ENCODE results near the gene TPD52L1. TPM values are rescaled to one million over a fixed set of nuclear protein-coding genes. Genes with fewer than 3 reads are reported as not detected.
"Not testable (repeated sequence)": the region's sequence is repeated elsewhere in the genome, so short reads cannot be mapped to it uniquely, and the experiment has no call there.

TPD52L1 gene
- total RNA-seq, 1 donor from 2014 or later = 57.8 TPM

DNA sequence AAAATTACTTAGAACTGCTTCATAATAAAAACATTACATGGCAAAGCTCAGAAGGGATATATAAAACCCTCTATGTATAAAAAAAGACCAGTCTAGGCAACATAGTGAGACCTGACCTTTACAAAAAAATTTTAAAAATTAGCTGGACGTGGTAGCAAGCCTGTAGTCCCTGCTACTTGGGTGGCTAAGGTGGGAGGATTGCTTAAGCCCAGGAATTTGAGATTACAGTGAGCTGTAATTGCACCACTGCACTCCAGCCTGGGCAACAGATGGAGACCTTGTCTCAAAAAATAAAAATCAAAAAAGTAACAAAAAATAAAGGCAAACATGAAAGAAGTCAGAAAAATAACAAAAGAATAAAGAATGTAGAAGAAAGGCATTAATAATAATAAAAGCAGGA, 21.5 kb upstream of the TPD52L1 start:
- intact Hi-C loops (cut with micrococcal nuclease) = no loop called here
- DNase-seq (no peak), ATAC-seq (no peak)

DNA sequence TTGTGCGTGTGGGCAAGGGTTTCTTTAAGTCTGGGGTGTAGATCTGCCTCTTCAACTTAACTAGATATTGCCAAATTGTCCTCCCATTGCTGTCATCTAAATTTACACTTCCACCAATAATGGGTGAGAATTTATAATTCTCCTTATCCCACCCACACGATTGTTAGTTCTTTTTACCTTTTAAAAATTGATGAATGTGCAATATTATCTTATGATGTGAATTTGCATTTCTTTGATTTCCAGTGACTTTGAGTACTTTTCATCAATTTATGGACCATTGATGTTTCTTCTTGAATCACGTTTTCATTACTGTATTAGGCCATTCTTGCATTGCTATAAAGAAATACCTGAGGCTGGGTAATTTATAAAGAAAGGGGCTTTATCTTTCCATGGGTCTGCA, 17.2 kb upstream of the TPD52L1 start:
- ATAC-seq (no peak), DNase-seq (no peak)
- intact Hi-C loops (cut with micrococcal nuclease) = no loop called here

DNA sequence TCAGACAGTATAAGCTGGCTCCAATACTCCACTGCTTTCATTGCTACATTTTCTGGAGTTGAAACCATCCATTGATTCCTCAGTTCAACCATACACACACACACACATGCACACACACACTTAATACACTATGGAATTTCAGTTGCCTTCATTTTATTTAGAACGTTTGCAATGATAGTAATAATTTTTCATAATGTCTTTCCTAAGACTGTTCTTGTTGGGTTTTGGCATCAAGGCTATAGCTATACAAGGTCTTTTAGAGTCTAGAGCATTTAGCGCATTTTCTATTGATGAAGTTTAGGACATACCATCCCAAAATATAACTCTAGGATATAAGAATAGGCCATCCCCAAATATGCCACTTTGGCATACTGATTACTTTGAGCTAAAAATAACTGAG, 15.5 kb upstream of the TPD52L1 start:
- no peak for DNase-seq
- intact Hi-C loops (cut with micrococcal nuclease) = no loop called here
- ATAC-seq = no peak

DNA sequence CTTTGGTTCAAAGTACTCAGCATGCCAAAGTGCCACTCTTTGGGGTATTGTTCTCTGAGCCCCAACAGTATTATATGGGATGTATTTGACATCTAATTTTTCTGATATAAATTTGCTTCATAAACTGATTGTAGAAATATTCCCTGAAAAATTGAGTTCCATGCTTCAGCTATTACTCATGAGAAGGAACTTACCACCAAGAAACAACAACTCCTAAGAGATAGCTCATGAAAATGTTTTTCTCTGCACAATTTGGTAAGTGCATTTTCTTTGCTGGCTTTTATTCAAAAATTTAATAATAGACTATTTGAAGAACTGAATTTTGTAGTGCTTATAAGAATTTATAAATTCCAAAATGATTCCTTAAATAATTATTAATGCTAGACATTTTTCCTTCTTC, 12.8 kb upstream of the TPD52L1 start:
- ATAC-seq = no peak
- no peak for DNase-seq
- intact Hi-C loops (cut with micrococcal nuclease) = no loop called here

DNA sequence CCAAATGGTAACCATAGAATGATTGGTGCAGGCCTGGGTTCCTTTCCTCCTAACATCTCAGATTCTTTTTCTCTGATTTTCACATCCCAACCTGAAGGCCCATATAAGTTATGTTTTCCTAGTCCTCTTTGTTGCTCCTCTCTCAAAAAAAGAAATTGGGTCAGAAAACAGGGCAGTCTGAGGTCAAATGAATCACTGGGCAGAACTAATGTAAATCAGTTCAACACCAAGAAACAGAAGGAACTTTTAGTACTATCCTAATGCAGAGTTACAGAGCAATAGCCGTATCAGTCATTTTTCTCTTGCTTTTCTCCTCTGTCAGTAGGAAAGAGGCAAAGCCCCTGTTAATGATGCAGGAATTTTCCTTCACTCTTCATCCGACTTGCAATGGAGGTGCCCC, 11.0 kb upstream of the TPD52L1 start:
- no peak for ATAC-seq
- DNase-seq = no peak
- intact Hi-C loops (cut with micrococcal nuclease) = no loop called here

DNA sequence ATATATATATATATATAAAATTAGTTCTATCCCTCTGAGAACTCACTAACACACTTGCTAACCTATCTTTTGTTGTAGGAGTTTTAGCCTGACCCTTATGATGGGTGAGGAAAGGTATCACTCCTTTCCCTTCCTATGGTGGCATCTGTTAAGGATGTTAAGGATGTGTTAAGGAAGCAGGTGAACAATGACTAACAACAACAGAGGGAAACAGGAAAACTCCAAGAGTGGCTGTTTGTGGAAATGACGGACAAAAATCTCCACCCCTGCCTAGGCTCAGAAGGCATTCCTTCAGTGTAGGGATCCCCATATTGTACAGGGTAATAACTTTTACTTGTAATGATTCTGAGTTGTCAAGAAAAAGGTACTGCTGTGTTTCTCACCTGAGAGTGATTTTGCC, 8.8 kb upstream of the TPD52L1 start:
- ATAC-seq = no peak
- intact Hi-C loops (cut with micrococcal nuclease) = no loop called here
- DNase-seq = no peak

DNA sequence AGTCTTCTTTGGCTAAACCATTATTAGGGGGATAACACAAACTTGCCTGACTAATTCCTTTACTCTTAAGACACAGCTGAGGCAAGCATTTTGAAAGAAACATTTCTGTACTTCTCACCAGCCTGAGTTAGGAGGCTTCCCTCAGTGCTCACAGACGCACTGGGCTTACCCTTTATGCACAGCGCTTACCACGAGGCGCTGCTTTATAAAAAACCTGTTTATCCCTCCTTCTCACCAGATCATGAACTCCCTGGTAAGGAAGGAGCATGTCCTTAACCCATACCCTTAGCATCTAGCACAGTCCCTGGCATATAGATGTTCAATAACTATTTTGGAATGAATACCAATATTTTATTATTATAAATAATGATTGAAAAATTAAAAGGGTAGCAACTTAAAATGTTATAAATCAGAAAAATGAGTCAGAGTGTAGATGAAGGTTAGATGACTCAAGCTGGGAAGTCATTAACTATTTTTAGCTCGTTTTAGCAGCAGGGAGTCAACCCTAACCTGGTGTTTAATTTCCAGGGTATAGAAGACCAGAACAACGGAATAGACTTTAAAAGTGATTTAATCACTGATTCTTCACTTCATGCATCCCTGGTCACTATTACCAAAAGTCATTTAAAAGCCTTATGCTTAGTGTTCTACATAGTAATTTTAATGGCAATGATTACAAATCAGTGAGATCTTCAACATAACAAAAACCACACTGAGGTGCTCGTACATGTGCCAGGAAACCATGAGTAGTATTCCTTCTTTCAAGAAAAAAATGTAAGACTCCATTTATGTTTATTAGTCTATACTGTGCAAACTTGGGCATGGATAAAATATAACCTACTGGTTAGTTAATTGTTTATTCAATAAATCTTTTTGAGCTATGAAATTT, 4.1 kb upstream of the TPD52L1 start:
- DNase-seq (no peak), ATAC-seq (peak; percentile 22)
- intact Hi-C loops (cut with micrococcal nuclease) = loop anchor here (5.0 kb wide), 1 partner anchor 153 kb away; the partner anchor contains the start of gene HDDC2

DNA sequence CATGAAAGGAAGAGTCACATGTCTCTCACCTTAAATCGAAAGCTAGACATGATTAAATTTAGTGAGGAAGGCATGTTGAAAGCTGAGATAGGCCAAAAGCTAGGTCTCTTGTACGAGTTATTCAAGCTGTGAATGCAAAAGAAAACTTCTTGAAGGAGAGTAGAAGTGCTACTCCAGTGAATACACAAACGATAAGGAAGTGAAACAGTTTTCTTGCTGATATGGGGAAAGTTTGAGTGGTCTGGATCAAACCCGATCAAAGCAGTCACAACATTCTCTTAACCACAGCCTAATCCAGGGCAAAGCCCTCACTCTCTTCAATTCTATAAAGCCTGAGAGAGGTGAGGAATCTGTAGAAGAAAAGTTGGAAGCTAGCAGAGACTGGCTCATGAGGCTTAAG, 1.9 kb upstream of the TPD52L1 start:
- ATAC-seq (no peak), DNase-seq (no peak)
- intact Hi-C loops (cut with micrococcal nuclease) = loop anchor here (5.0 kb wide), 1 partner anchor 151 kb away; the partner anchor contains the start of gene HDDC2

DNA sequence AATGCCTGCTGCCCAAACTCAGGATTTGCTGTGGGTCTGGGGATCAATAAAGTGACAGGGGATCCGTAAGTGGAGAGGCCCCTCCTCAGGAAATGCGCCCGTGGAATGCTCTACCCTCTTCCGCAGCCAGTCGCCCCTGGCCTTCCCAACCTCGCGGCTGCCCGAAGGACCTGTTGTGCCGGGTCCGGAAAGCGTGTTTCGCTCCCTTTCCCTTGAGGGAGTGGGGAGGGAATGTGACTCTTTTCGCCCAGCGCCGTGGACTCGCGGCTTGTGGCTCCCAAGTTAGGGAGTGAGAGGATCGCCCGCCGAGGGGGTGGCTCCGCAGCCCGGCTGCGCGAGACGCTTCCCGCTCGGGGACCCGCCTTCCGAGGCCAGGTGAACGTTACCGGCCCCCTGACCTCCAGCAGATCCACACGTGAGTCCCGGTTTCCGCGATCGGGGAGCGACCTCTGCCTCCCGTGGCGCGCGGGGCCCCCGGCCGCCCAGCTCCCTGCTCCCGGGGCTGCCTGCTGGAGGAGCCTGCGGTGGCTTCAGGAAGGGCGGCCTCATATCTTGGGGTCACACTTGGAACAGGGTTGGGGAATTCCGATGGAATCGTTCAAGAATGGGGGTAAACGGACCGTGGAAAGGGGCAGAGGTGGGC, 666 bp downstream of the TPD52L1 start:
- ATAC-seq = peak; percentile 58
- intact Hi-C loops (cut with micrococcal nuclease) = loop anchor here (5.0 kb wide), 1 partner anchor 148 kb away; the partner anchor contains the start of gene HDDC2
- peak; percentile 54 for DNase-seq

DNA sequence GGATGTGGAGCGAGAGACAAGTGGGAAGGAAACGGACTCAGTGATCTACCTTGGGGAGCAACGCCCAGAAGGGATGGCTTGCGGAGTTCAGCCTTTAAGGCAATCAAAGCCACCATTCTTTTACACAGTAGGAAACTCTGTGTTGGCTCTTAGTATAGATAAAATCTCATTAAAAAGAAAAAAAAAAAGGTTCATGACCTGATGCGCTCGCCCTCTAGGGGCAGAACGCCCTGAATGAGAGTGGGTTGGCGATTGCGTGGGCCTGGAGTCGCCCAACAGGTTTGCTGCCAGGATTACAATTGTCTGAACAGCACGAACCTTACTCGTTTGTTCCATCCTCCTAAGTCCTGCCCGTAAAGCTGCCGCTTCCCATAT, 1.2 kb downstream of the TPD52L1 start:
- ATAC-seq (no peak), DNase-seq (no peak)
- intact Hi-C loops (cut with micrococcal nuclease) = loop anchor here (5.0 kb wide), 1 partner anchor 148 kb away; the partner anchor contains the start of gene HDDC2

DNA sequence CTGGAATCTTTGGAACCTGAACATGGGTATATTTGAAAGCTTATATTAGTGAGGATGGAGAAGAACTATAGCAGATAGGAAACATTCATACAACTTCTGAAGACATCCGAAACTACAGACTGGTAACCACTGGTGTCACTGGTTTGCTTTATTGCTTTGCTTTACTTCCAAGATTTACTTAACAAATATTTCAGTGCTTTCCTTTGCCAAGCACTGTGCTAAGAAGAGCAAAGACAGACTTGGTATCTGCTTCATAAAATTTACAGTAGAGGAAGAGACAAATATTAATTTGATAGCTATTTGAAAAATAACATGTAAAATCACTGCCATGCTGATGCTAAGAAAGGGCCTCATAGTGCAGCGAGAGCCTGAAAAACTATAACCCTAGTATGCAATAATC, 1.8 kb downstream of the TPD52L1 start:
- ATAC-seq (no peak), DNase-seq (no peak)
- intact Hi-C loops (cut with micrococcal nuclease) = no loop called here

DNA sequence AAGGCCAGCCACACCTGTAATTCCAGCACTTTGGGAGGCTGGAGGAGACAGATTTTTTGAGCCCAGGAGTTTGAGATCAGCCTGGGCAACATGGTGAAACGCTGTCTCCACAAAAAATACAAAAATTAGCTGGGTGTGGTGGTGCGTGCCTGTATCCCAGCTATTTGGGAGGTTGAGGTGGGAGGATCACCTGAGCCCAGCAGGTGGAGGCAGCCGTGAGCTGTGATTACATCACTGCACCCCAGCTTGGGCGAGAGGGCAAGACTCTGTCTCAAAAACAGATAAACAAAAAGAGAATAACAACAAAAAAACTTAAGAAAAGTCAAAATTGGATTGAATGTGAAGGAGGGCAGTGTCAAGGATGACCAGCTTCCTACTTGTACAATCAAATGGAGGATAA, 2.9 kb downstream of the TPD52L1 start:
- DNase-seq = no peak
- ATAC-seq = no peak
- intact Hi-C loops (cut with micrococcal nuclease) = no loop called here

DNA sequence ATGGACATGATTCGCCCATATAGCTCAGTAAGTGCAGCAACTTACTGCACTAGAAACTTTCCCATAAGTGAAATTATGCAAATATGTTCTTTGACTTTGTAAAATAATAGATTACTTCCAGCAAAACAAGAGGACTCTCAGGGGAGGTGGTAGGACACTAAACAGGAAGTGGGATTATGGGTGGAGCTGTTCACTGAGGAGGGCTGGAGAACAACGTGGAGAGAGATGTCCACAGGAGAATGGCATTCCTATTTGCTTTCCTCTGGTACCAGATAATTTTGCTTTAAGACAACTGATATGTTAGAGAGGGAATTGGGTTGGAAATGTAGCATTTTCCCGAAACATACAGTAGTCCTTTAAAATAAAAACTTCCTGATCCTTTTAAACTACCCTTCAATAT, 3.7 kb downstream of the TPD52L1 start:
- intact Hi-C loops (cut with micrococcal nuclease) = no loop called here
- ATAC-seq (no peak), DNase-seq (no peak)

DNA sequence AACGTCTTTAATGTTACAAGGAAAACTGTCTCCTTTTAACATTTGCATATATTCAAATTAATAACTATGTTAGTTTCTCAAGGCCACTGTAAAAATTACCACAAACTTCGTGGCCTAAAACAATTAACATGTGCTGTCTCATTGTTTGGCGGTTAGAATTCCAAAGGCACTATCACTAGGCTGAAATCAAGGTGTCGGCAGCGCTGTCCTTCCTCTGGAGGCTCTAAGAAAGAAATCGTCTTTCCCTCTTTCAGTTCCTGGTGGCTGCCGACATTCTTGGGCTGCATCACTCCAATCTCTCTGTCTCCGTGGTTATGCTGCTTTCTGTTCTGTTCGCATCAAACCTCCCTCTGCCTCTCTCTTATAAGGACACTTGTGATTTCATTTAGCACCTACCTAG, 4.2 kb downstream of the TPD52L1 start:
- ATAC-seq (no peak), DNase-seq (no peak)
- intact Hi-C loops (cut with micrococcal nuclease) = no loop called here

DNA sequence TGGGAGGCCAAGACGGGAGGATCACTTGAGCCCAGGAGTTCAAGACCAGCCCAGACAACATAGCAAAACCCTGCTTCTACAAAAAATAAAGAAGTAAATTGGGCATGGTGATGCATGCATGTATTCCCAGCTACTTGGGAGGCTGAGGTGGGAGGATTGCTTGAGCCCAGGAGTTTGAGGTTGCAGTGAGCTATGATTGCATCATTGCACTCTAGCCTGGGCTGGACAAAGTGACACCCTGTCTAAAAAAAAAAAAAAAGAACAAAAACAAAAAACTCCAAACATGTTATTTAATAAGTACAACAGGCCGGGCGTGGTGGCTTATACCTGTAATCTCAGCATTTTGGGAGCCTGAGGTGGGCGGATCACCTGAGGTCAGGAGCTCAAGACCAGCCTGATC, 9.8 kb downstream of the TPD52L1 start:
- DNase-seq; intact Hi-C loops (cut with micrococcal nuclease); ATAC-seq: not testable (repeated sequence)

DNA sequence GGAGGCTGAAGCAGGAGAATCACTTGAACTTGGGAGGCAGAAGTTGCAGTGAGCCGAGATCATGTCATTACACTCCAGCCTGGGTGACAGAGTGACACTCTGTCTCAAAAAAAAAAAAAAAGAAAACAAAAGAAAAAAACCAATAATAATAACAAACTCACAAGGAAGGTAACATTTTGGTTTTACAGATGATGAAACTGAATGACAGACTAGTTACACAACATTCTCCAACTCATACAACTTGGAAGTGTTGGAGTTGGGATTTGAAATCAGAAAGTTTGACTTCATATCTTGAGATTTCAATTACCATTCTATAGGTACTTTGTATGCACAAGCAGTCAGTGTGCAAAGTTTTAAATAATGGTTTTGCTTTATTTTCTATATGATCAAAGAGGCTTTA, 10.2 kb downstream of the TPD52L1 start:
- no peak for ATAC-seq
- intact Hi-C loops (cut with micrococcal nuclease) = no loop called here
- no peak for DNase-seq

DNA sequence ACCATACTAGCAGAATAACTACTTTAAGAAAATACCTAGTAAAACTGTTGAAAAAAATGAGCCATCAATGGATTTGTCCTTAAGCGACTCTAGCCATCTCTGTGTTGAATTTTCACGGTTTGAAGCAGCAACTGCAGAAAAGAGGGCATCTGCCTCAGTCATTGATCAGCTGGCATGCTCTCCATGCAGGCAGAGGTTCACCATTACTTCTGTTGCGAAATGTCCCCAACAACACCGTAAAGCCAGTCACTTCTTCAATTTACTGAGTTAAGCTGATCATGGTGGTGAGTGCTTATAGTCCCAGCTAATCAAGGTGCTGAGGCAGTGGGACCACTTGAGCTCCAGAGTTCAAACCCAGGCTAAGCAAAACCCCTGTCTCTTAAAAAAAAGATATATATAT, 11.1 kb downstream of the TPD52L1 start:
- no peak for ATAC-seq
- DNase-seq = no peak
- intact Hi-C loops (cut with micrococcal nuclease) = no loop called here

DNA sequence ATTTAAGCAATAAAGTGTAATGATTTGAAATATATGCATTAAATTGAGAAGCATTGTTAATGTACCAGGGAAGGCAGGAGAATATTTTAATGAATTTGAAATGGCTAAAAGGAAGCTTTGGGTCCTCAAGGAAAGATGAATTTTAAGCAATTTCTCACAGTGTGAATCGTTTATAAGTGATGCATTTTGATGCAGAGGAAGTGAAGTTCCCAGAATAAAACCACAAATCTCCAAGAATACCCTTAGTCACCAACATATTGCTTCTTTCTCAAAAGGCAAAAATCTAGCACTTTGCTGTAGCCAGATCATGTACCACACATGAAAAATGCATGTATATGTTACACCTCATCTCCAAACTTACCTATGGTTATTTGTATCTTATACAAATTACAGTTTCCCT, 11.7 kb downstream of the TPD52L1 start:
- DNase-seq (no peak), ATAC-seq (no peak)
- intact Hi-C loops (cut with micrococcal nuclease) = no loop called here

DNA sequence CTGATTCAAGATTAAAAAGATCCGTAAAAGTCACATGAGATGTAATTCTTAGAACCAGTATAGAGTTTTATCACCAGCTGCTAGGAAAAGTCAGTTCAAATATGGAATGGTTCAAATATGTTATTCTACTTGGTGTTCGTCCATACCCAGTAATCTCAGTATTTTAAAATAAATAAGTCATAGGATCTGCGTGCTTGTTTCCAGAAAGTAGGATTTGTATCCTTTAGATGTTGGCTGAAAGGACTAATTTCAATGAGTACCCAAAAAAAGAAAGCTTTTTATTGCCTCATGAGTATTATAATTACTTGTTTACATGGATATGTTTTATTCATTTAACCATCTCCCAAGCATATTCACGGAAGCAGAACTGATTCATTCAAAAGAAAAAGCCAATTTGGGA, 12.2 kb downstream of the TPD52L1 start:
- no peak for ATAC-seq
- intact Hi-C loops (cut with micrococcal nuclease) = no loop called here
- no peak for DNase-seq

DNA sequence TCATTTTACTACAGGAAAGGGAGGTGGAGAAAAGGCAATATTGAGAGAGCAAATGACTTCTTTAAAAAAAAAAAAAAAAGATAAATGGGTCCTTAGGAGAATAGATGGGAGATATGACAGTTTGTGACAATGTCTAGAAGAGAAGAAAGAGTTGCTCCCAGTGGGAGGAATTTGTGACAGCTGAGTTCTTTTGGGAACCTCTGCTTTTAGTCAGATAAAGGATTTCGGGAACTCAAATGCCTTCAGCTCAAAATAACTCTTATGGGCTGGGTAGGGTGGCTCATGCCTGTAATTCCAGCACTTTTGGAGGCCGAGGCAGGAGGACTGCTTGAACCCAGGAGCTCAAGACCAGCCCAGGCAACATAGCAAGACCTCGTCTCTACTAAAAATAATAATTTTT, 13.1 kb downstream of the TPD52L1 start:
- DNase-seq = no peak
- intact Hi-C loops (cut with micrococcal nuclease) = no loop called here
- ATAC-seq = no peak

DNA sequence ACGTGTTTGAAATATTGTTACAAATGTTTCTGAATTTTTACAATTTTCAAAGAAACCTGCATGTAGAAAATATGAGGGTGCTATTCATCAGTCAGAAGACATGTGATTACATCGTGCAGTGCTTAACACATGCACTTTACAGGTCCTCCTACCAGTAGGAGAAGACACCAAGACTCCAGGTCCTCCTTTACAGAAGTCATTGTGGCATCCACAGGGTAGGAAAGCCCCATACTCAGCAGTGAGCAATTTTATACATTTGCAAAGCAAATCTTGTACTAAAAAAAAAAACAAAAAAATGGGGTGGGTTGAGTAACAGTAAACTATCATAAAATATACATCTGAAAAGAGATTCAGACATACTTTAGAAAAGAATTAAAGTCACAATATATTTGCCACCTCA, 14.0 kb downstream of the TPD52L1 start:
- ATAC-seq (no peak), DNase-seq (no peak)
- intact Hi-C loops (cut with micrococcal nuclease) = no loop called here

Data from left ventricle myocardium superior (tissue), 1 donor.